A549 (cell line): Measurements from ENCODE around the gene SRRT. TPM values are rescaled to one million over a fixed set of nuclear protein-coding genes. Genes with fewer than 3 reads are reported as not detected.
A peak's percentile ranks its signal among the peaks of the same experiment; 100 is the strongest.

Source experiments
- BCL3 ChIP-seq: fragments of >200 bp; sonication (Bioruptor Twin); formaldehyde crosslinking; IDR thresholded peaks from 3 replicates; pipeline ENCODE4 v1.6.1; 2016
- BHLHE40 ChIP-seq: IDR thresholded peaks from 2 replicates; pipeline ENCODE4 v1.6.1; 2012; ENCODE audit warnings: low read depth, low read length, inconsistent platforms
- CBX2 ChIP-seq: fragments of 200-600 bp; sonication (generic); IDR thresholded peaks from 2 replicates; pipeline ENCODE4 v1.6.1; 2016; ENCODE audit warnings: low read depth, mild to moderate bottlenecking, borderline replicate concordance
- E2F6 ChIP-seq: IDR thresholded peaks from 2 replicates; pipeline ENCODE4 v1.6.1; 2012; ENCODE audit warnings: low read depth, borderline replicate concordance
- EHF ChIP-seq: fragments of 250-450 bp; sonication (Bioruptor Pico); IDR thresholded peaks from 2 replicates; pipeline ENCODE4 v1.5.0; 2020; ENCODE audit warnings: mild to moderate bottlenecking
- ELK1 ChIP-seq: fragments of 150-350 bp; IDR thresholded peaks from 2 replicates; pipeline ENCODE4 v1.6.1; 2014; ENCODE audit warnings: low read depth, mild to moderate bottlenecking, low read length
- EP300 ChIP-seq, 2 experiments: fragments of >200 bp; sonication (Bioruptor Twin); formaldehyde crosslinking; IDR thresholded peaks; 2 replicates in 1 of 2; 3 replicates in 1 of 2; pipeline ENCODE4 v1.6.1; 2016 to 2017
- FOXS1 ChIP-seq: fragments of 250-450 bp; sonication (Bioruptor Pico); IDR thresholded peaks from 2 replicates; pipeline ENCODE4 v1.5.0; 2020; ENCODE audit warnings: mild to moderate bottlenecking, moderate library complexity
- HDAC2 ChIP-seq: fragments of 200-600 bp; sonication (generic); IDR thresholded peaks from 2 replicates; pipeline ENCODE4 v1.6.1; 2016
- HES2 ChIP-seq: fragments of >200 bp; sonication (Bioruptor Twin); formaldehyde crosslinking; IDR thresholded peaks from 2 replicates; pipeline ENCODE4 v1.6.1; 2016
- HEYL ChIP-seq: fragments of 250-450 bp; sonication (Bioruptor Pico); IDR thresholded peaks from 2 replicates; pipeline ENCODE4 v1.8.0; 2021; ENCODE audit warnings: mild to moderate bottlenecking, moderate library complexity
- HMGXB4 ChIP-seq: fragments of 250-450 bp; sonication (Bioruptor Pico); IDR thresholded peaks from 2 replicates; pipeline ENCODE4 v1.5.0; 2021; ENCODE audit warnings: mild to moderate bottlenecking, moderate library complexity, borderline replicate concordance
- HOXB13 ChIP-seq: fragments of 250-450 bp; sonication (Bioruptor Pico); IDR thresholded peaks from 2 replicates; pipeline ENCODE4 v1.5.0; 2020; ENCODE audit warnings: low read depth, mild to moderate bottlenecking, moderate library complexity
- JUNB ChIP-seq: fragments of >200 bp; sonication (Bioruptor Twin); formaldehyde crosslinking; IDR thresholded peaks from 2 replicates; pipeline ENCODE4 v1.6.1; 2016
- MAFK ChIP-seq: fragments of 450-650 bp; IDR thresholded peaks from 2 replicates; pipeline ENCODE4 v1.6.1; 2014; ENCODE audit not compliant: partially characterized antibody
- MAX ChIP-seq: IDR thresholded peaks from 2 replicates; pipeline ENCODE4 v1.6.1; 2012
- MYC ChIP-seq: IDR thresholded peaks from 2 replicates; pipeline ENCODE4 v1.6.1; 2012; ENCODE audit warnings: mild to moderate bottlenecking, inconsistent platforms, low read length, improper control_type of control experiment, borderline replicate concordance
- NPAS2 ChIP-seq: fragments of 250-450 bp; sonication (Bioruptor Pico); IDR thresholded peaks from 2 replicates; pipeline ENCODE4 v1.8.0; 2022; ENCODE audit warnings: mild to moderate bottlenecking, moderate library complexity, borderline replicate concordance
- PBX3 ChIP-seq: IDR thresholded peaks from 2 replicates; pipeline ENCODE4 v1.6.1; 2012
- POLR2A ChIP-seq: IDR thresholded peaks from 2 replicates; pipeline ENCODE4 v1.6.1; 2012; ENCODE audit warnings: mild to moderate bottlenecking, low read length
- POLR2AphosphoS2 ChIP-seq: conservative IDR thresholded peaks from 2 replicates; pipeline ENCODE4 v1.6.1; 2012; ENCODE audit warnings: low read length, improper control_type of control experiment, inconsistent platforms
- RAD21 ChIP-seq, 2 experiments: fragments of >200 bp in 1 of 2; sonication (Bioruptor Twin) in 1 of 2; formaldehyde crosslinking in 1 of 2; IDR thresholded peaks in 1 of 2; conservative IDR thresholded peaks in 1 of 2; 2 replicates in 1 of 2; 3 replicates in 1 of 2; pipeline ENCODE4 v1.6.1; 2012 to 2018; ENCODE audit warnings: inconsistent platforms in 1 of 2
- RARB ChIP-seq: fragments of 250-450 bp; sonication (Bioruptor Pico); IDR thresholded peaks from 2 replicates; pipeline ENCODE4 v1.8.0; 2021; ENCODE audit warnings: mild to moderate bottlenecking, moderate library complexity
- RCOR1 ChIP-seq: fragments of 150-350 bp; IDR thresholded peaks from 2 replicates; pipeline ENCODE4 v1.6.1; 2014; ENCODE audit warnings: antibody characterized with exemption, low read length, low read depth
- REST ChIP-seq: fragments of 200-600 bp; sonication (generic); IDR thresholded peaks from 2 replicates; pipeline ENCODE4 v1.6.1; 2016; ENCODE audit warnings: antibody characterized with exemption, mild to moderate bottlenecking, moderate library complexity
- RNF2 ChIP-seq: fragments of 200-600 bp; sonication (generic); IDR thresholded peaks from 2 replicates; pipeline ENCODE4 v1.6.1; 2016; ENCODE audit warnings: low read depth, mild to moderate bottlenecking, antibody characterized with exemption, moderate library complexity, borderline replicate concordance
- SMC3 ChIP-seq: fragments of >200 bp; sonication (Bioruptor Twin); formaldehyde crosslinking; IDR thresholded peaks from 3 replicates; pipeline ENCODE4 v1.6.1; 2018; ENCODE audit warnings: inconsistent platforms
- USF2 ChIP-seq: fragments of 450-650 bp; IDR thresholded peaks from 2 replicates; pipeline ENCODE4 v1.6.1; 2014; ENCODE audit warnings: antibody characterized with exemption
- ZFP36 ChIP-seq: fragments of 450-650 bp; IDR thresholded peaks from 2 replicates; pipeline ENCODE4 v1.6.1; 2014; ENCODE audit warnings: borderline replicate concordance; ENCODE audit not compliant: partially characterized antibody
- ZSCAN20 ChIP-seq: fragments of 250-450 bp; sonication (Bioruptor Pico); IDR thresholded peaks from 2 replicates; pipeline ENCODE4 v1.8.0; 2022; ENCODE audit warnings: mild to moderate bottlenecking, moderate library complexity
- polyA plus RNA-seq, 4 experiments: library from polyadenylated mRNA; depleted of rRNA in 3 of 4; stranded (reverse); fragments of >200 nt; fragmentation: RNase III in 1 of 4; extraction: RNeasy Plus Mini Kit Qiagen cat#74134 plus additional on column Dnase treatment in 1 of 4; gene quantifications; 2 replicates in 3 of 4; 3 replicates in 1 of 4; pipeline ENCODE4 v1.2.3, GENCODE V29; 2011 to 2017

Gene SRRT
- polyA plus RNA-seq, 2 of the 4 experiments (the other 2 are of a cell fraction) = 49.9 to 194 TPM

- TF ChIP-seq HOXB13 (CRISPR knock-in tag) (no peak), CBX2 (no peak), ZSCAN20 (CRISPR knock-in tag) (no peak), RNF2 (no peak), EP300 (IDR thresholded peaks at IDR 0.05) (no peak), SMC3 (no peak), MAFK (peak; percentile 53), NPAS2 (peak; percentile 81), EHF (CRISPR knock-in tag) (0 out of 2 replicates have a peak, but pooled peaks have one; percentile 59), JUNB (no peak), BCL3 (peak; percentile 61; the same call in 1 of the 3 replicates), RCOR1 (no peak), E2F6 (peak; percentile 69; the same call in 1 of the 2 replicates), BHLHE40 (no peak), ZFP36 (no peak), RAD21 (conservative IDR thresholded peaks at IDR 0.05 in 1 of 2, IDR thresholded peaks at IDR 0.05 in 1 of 2) (no peak), HDAC2 (no peak), POLR2AphosphoS2 (no peak), FOXS1 (CRISPR knock-in tag) (no peak), USF2 (peak; percentile 91), POLR2A (no peak), PBX3 (no peak), RARB (CRISPR knock-in tag) (no peak), HES2 (no peak), MYC (no peak), MAX (peak; percentile 93), ELK1 (no peak), HMGXB4 (CRISPR knock-in tag) (no peak), REST (no peak), HEYL (no peak)
Observed at GRCh38 chr7:100867040-100867775, 7.7 kb upstream of the SRRT start, which contains the start of gene TRIP6 (continued).
